KMS-11 (cell line): ENCODE results near the gene CRISP2.

ENCODE experiments used
- H2AFZ ChIP-seq: fragments of 200-600 bp; sonication (generic); 2 replicates; pipeline ENCODE4 v1.6.1; 2016; ENCODE audit warnings: antibody characterized with exemption, mixed run types, low read depth
- H3K27ac ChIP-seq: fragments of 200-600 bp; sonication (generic); 2 replicates; pipeline ENCODE4 v1.6.1; 2016; ENCODE audit warnings: mild to moderate bottlenecking, mixed run types
- H3K27me3 ChIP-seq: fragments of 200-600 bp; sonication (generic); 2 replicates; pipeline ENCODE4 v1.6.1; 2017; ENCODE audit warnings: mild to moderate bottlenecking, low read depth, mixed run types, moderate library complexity; ENCODE audit not compliant: insufficient read depth
- H3K36me3 ChIP-seq: fragments of 200-600 bp; sonication (generic); 2 replicates; pipeline ENCODE4 v1.6.1; 2017; ENCODE audit warnings: mild to moderate bottlenecking, mixed run types; ENCODE audit not compliant: insufficient read depth
- H3K4me1 ChIP-seq: fragments of 200-600 bp; sonication (generic); 2 replicates; pipeline ENCODE4 v1.6.1; 2016; ENCODE audit warnings: mild to moderate bottlenecking, low read depth, mixed run types; ENCODE audit not compliant: poor library complexity, severe bottlenecking
- H3K4me2 ChIP-seq: fragments of 200-600 bp; sonication (generic); 2 replicates; pipeline ENCODE4 v1.7.0; 2016; ENCODE audit warnings: mild to moderate bottlenecking, mixed run types
- H3K4me3 ChIP-seq: fragments of 200-600 bp; sonication (generic); IDR thresholded peaks from 2 replicates; pipeline ENCODE4 v1.6.1; 2017; ENCODE audit warnings: low read depth, low read length, mixed read lengths; ENCODE audit not compliant: insufficient read depth
- H3K79me2 ChIP-seq: fragments of 200-600 bp; sonication (generic); 2 replicates; pipeline ENCODE4 v1.6.1; 2016; ENCODE audit warnings: low read depth, mixed run types; ENCODE audit not compliant: insufficient read depth
- H3K9ac ChIP-seq: fragments of 200-600 bp; sonication (generic); 2 replicates; pipeline ENCODE4 v1.6.1; 2016; ENCODE audit warnings: mild to moderate bottlenecking, mixed run types
- H4K20me1 ChIP-seq: fragments of 200-600 bp; sonication (generic); 2 replicates; pipeline ENCODE4 v1.6.1; 2016; ENCODE audit warnings: mild to moderate bottlenecking, mixed run types; ENCODE audit not compliant: insufficient read depth
- CTCF ChIP-seq: fragments of 200-600 bp; sonication (generic); conservative IDR thresholded peaks from 2 replicates; pipeline ENCODE4 v1.6.1; 2017; ENCODE audit warnings: low read depth, mild to moderate bottlenecking, antibody characterized with exemption, low read length, moderate library complexity, mixed read lengths

CRISP2 gene

GRCh38 chr6:49647476-49647875 is 65.9 kb downstream of the CRISP2 start:
- no peak for TF ChIP-seq CTCF
- Histone ChIP-seq H2AFZ (no peak overlapping the region), H3K79me2 (no peaks in the 10 kb centered on the region), H3K4me2 (no peak overlapping the region), H3K36me3 (no peaks in the 10 kb centered on the region), H3K27ac (no peak overlapping the region), H3K4me1 (no peaks in the 10 kb centered on the region), H3K4me3 (no peak overlapping the region), H3K9ac (no peak overlapping the region), H4K20me1 (no peaks in the 10 kb centered on the region), H3K27me3 (no peaks in the 10 kb centered on the region)

GRCh38 chr6:49646942-49647341 is 66.4 kb downstream of the CRISP2 start:
- H3K27me3 ChIP-seq, result no peaks in the 10 kb centered on the region
- H3K4me2 ChIP-seq, result no peak overlapping the region
- no peak overlapping the region for H3K27ac ChIP-seq
- no peaks in the 10 kb centered on the region for H3K79me2 ChIP-seq
- TF ChIP-seq CTCF, result no peak
- H3K9ac ChIP-seq, result no peak overlapping the region
- no peaks in the 10 kb centered on the region for H4K20me1 ChIP-seq
- H3K4me1 ChIP-seq, result no peaks in the 10 kb centered on the region
- H3K4me3 ChIP-seq, result no peak overlapping the region
- H2AFZ ChIP-seq, result no peak overlapping the region
- H3K36me3 ChIP-seq, result no peaks in the 10 kb centered on the region

- Histone ChIP-seq H3K4me2 (no peak overlapping the region), H3K4me3 (no peak overlapping the region), H3K36me3 (no peaks in the 10 kb centered on the region), H4K20me1 (no peaks in the 10 kb centered on the region), H3K79me2 (no peaks in the 10 kb centered on the region), H3K27ac (no peak overlapping the region), H3K4me1 (no peaks in the 10 kb centered on the region), H2AFZ (no peak overlapping the region), H3K27me3 (no peaks in the 10 kb centered on the region), H3K9ac (no peak overlapping the region)
- no peak for TF ChIP-seq CTCF
These were observed 67.1 kb downstream of the CRISP2 start for GRCh38 chr6:49646130-49646824.

- H4K20me1 ChIP-seq, result no peaks in the 10 kb centered on the region
- H3K9ac ChIP-seq, result no peak overlapping the region
- no peaks in the 10 kb centered on the region for H3K79me2 ChIP-seq
- H3K27me3 ChIP-seq, result no peaks in the 10 kb centered on the region
- H3K4me2 ChIP-seq, result no peak overlapping the region
- no peak overlapping the region for H2AFZ ChIP-seq
- H3K4me1 ChIP-seq, result no peaks in the 10 kb centered on the region
- no peak overlapping the region for H3K4me3 ChIP-seq
- no peaks in the 10 kb centered on the region for H3K36me3 ChIP-seq
- H3K27ac ChIP-seq, result no peak overlapping the region
- TF ChIP-seq CTCF, result no peak
These were observed 68.2 kb downstream of the CRISP2 start for GRCh38 chr6:49645139-49645538.
